ENCODE data around the gene DLEU7.

DLEU7 gene

DNA sequence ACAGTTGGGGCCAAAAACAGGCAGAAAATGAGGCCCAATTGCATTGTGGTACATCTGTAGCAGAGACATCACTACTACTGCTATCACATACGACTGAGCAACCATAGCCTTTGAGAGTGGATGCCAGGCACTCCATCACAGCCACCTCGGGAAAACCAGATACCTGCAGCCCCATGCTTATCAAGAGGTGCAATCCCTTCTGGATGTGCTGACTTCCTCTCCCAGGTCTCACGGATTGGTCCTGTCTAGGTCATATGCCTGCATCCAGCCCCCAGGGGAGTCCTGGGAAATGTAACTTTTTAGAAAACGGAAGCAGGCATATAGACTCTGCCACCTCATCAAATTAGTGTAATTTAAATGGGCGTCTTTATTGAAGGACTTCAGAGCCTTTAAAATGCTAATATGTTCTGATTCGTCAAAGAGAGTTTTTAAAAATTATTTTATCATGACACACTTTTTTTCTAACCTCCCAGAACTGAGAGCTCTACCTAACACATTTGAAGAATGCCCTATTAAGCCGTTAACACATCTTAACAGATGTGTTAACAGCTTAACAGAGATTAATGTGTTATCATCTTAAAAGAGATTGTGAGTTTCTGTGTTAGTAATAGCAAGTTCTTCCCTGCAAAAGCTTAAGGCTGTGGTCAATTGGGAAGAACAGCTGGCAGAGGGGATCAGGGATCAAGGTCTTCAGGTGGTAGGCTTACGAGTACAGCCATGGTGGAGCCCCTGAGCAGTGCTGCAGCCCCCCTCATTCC, 63.9 kb downstream of the DLEU7 start:
- H3K27me3 ChIP-seq (ENCODE audit: insufficient read depth, low read length, poor library complexity, severe bottlenecking), result no peaks in the 10 kb centered on the region
- H3K9me3 ChIP-seq (ENCODE audit: insufficient read depth, low read depth, low read length), result peaks cover 9% of the 10 kb centered on the region; the same call in 1 of the 2 replicates
- no peak overlapping the region for H3K9ac ChIP-seq (ENCODE audit: low read depth, low read length, poor library complexity, severe bottlenecking)
- H3K4me1 ChIP-seq (ENCODE audit: insufficient read depth, low read length, poor library complexity, severe bottlenecking), result peaks cover 10% of the 10 kb centered on the region
- TF ChIP-seq EZH2phosphoT487 (IDR thresholded peaks at IDR 0.05; ENCODE audit: borderline replicate concordance), result no peak
- TF ChIP-seq, protein P1, sequence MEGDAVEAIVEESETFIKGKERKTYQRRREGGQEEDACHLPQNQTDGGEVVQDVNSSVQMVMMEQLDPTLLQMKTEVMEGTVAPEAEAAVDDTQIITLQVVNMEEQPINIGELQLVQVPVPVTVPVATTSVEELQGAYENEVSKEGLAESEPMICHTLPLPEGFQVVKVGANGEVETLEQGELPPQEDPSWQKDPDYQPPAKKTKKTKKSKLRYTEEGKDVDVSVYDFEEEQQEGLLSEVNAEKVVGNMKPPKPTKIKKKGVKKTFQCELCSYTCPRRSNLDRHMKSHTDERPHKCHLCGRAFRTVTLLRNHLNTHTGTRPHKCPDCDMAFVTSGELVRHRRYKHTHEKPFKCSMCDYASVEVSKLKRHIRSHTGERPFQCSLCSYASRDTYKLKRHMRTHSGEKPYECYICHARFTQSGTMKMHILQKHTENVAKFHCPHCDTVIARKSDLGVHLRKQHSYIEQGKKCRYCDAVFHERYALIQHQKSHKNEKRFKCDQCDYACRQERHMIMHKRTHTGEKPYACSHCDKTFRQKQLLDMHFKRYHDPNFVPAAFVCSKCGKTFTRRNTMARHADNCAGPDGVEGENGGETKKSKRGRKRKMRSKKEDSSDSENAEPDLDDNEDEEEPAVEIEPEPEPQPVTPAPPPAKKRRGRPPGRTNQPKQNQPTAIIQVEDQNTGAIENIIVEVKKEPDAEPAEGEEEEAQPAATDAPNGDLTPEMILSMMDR (conservative IDR thresholded peaks at IDR 0.05; ENCODE audit: low read length), result no peak
- H3K9me2 ChIP-seq (replicated peaks; ENCODE audit: low read depth, low read length), result no peaks in the 10 kb centered on the region
- no peaks in the 10 kb centered on the region for H3K79me2 ChIP-seq (ENCODE audit: insufficient read depth, low read length)
- H3K4me2 ChIP-seq (ENCODE audit: low read depth, low read length, poor library complexity, severe bottlenecking), result no peak overlapping the region
- H3F3A ChIP-seq (ENCODE audit: low read depth), result no peaks in the 10 kb centered on the region
- H3K4me3 ChIP-seq (ENCODE audit: low read length, poor library complexity, severe bottlenecking), result no peak overlapping the region
- H2AFZ ChIP-seq (ENCODE audit: low read length), result no peak overlapping the region
- no peaks in the 10 kb centered on the region for H4K20me1 ChIP-seq (ENCODE audit: insufficient read depth, low read length, poor library complexity, severe bottlenecking)
- H3K36me3 ChIP-seq (ENCODE audit: insufficient read depth, low read length), result peaks cover 2% of the 10 kb centered on the region; the same call in 1 of the 2 replicates
